Activated CD4-positive, alpha-beta T cell treated with anti-CD3 and anti-CD28 coated beads, Interleukin-2, amount 50 U/mL, for 24 hours (primary cell): ENCODE results near the gene SPESP1.
"Not testable (repeated sequence)": the region's sequence is repeated elsewhere in the genome, so short reads cannot be mapped to it uniquely, and the experiment has no call there.

Experiments
- DNase-seq, 2 donors: peaks; one replicate each; pipeline ENCODE4 v3.0.0-alpha.2; 2020; ENCODE audit warnings: low read depth in 1 of 2, low spot score in 1 of 2

SPESP1 gene

DNA sequence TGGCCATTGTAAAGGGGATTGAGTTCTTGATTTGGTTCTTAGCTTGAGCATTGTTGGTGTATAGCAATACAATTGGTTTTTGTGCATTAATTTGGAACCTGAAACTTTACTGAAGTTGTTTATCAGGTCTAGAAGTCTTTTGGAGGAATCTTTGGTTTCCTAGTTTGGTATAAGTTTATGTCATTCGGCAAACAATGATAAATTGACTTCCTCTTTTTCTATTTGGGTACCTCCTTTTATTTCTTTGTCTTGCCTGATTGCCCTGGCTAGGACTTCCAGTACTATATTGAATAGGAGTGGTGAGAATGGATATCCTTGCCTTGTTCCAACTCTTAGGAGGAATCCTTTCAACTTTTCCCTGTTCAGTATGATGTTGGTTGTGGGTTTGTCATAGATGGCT, 32.1 kb downstream of the SPESP1 start:
- DNase-seq, result no peak

DNA sequence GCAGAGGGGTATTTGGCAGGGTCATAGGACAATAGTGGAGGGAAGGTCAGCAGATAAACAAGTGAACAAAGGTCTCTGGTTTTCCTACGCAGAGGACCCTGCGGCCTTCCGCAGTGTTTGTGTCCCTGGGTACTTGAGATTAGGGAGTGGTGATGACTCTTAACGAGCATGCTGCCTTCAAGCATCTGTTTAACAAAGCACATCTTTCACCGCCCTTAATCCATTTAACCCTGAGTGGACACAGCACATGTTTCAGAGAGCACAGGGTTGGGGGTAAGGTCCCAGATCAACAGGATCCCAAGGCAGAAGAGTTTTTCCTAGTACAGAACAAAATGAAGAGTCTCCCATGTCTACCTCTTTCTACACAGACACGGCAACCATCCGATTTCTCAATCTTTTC, 33.4 kb downstream of the SPESP1 start:
- DNase-seq, result not testable (repeated sequence)

DNA sequence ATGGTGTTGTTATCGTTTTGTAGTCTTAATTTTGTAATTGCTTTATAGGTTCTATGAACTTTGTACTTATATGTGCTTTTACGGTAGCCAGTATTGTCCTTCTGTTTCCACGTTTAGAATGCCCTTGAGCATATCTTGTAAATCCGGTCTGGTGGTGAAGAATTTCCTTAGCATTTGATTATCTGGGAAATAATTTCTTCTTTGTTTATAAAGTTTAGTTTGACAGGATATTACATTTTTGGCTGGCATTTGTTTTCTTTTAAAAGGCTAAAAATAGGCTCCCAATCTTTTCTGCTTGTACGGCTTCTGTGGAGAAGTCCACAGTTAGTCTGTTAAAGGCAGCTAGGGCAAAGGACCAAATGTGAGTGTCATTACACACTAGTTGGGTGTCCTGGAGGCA, 36.7 kb downstream of the SPESP1 start:
- DNase-seq, result no peak

DNA sequence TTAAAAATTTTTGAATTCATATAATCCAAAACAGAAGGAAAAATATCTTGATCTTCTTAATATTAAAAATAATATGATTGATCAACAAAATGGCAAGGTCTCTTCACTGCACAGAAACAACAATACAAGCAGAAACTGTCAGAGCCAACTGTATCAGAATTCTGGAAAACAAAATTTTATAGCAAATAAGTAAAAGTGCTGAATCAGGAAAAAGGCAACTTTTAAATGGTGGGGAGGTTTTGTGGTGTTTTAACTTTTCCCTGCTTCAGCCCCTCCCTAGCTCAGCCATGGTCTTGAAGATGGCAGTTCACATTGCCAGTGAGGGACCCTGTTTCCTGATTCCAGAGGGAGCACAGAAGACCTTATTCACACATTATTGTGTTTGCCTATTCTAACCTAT, 37.6 kb downstream of the SPESP1 start:
- DNase-seq, result no peak

DNA sequence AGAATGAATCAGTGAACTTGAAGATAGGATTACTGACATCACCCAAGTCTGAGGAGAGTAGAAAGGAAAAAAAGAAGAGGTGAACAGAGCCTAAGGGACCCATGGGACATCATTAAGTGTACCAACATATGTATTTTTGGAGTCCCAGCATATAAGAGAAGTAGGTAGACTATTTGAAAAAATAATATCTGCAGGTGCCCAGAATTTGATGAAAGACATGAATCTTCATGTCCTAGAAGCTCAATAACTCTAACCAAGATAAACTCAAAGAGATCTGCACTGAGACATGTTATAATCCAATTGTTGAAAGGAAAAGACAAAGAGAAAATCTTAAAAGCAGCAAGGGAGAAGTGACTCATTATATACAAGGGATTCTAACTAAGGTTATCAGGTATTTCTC, 39.0 kb downstream of the SPESP1 start:
- DNase-seq, result no peak

DNA sequence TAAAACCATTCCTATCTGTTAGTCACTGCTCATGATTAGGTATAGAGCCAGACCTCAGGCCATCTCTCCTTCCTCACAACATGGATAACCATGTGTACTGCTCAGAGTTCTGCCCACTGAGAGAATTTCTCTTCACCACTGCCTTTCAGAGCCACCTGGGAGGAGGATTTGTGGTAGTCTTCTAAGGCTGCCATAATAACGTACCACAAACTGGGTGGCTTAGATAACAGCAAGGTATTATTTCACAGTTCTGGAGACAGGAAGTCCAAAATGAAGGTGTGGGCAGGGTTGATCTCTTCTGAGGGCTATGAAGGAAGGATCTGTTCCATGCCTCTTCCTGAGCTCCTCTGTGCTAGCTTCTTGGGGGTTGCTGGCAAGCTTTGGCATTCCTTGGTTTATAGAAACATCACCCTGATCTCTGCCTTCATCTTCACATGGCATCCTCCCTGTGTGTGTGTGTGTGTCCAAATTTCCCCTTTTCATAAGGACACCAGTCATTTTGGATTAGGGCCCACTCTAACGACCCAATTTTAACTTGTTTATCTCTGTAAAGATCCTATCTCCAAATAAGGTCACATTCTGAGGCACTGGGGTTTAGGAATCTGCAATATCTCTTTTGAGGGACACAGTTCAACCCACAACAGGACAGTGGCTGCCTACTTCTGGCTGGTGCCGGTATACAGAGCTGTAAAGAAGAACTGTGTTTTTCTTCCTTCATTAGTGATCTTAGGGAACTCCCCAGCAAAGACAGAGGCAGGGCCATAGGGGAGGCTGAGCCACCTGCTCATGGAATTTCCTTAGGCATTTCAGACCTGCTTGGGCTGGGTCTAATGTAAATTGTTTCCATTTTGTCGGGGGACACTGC, 42.1 kb downstream of the SPESP1 start:
- no peak for DNase-seq

DNA sequence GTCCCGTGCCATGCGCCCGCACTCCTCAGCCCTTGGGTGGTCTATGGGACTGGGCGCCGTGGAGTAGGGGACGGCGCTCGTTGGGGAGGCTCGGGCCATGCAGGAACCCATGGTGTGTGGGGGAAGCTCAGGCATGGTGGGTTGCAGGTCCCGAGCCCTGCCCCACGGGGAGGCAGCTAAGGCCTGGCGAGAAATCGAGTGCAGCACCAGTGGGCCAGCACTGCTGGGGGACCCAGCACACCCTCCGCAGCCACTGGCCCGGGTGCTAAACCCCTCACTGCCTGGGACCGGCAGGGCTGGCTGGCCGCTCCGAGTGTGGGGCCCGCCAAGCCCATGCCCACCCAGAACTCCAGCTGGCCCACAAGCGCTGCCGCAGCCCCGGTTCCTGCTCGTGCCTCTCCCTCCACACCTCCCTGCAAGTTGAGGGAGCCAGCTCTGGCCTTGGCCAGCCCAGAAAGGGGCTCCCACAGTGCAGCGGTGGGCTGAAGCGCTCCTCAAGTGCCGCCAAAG, 45.4 kb downstream of the SPESP1 start:
- not testable (repeated sequence) for DNase-seq

DNA sequence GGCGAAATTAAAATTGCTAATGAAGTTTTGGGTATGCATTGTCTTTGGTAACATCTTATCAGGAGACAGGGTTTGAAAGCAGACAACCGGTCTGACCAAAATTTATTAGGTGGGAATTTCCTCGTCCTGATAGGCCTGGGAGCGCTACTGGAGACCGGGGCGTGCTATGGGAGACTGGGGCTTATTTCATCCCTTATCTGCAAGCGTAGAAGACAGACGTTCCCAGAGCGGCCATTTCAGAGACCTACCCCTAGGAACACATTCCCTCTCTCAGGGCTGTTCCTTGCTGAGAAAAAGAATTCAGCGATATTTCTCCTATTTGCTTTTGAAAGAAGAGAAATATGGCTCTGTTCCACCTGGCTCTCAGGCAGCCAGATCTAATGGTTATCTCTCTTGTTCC, 47.1 kb downstream of the SPESP1 start:
- not testable (repeated sequence) for DNase-seq

DNA sequence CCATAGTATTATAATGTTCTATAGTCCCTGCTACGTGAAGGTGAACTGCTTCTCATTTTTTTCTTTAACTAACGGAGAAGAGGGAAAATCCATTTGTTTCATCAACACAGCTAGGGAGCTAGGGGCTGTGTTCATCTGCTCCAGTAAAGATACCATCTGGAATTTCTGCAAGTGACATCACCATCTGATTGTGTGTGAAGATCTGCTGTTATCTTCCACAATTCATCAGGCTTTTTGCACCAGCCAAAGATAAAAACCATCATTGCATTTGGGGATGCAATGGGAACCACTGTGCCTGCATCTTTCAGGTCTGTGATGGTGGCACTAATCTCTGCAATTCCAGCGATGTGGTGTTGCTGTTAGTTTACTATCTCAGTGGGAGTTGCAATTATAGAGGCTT, 48.7 kb downstream of the SPESP1 start:
- no peak for DNase-seq

DNA sequence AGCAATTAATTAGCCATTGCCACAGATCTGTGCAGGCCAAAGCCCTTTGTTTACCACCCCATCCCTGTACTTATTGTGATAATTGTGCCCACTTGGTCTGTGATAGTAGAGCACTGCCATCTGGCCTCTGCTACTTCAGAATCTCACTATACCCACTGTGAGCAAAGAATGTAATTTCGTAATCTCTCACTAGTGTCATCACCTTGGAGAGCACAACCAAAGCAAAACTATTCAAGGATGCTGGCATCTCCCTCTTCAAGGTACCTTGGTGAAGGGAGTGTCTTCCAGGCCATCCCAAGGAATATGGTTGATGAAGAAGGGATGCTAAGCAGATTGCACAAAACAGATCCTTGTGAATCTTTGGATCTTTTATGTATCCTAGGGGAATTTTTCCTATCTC, 49.5 kb downstream of the SPESP1 start:
- no peak for DNase-seq

DNA sequence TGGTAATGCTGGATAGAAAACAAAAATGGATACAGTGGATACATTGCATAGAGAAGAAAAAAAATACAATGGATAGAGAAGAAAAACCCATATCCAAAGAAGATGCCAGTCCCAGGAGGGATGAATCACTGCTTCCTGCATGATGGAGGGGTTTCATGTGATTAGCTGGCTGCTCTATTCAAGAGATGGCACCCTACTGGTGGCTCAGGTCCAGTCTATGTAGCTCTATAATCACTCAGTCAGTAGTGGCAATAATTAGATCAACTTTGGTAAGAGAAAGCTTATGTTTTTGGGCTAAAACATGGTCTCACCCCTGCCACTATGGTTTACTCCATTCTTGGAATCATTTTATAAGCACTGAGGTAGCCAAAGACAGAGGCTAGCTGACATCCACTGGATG, 50.5 kb downstream of the SPESP1 start:
- no peak for DNase-seq

DNA sequence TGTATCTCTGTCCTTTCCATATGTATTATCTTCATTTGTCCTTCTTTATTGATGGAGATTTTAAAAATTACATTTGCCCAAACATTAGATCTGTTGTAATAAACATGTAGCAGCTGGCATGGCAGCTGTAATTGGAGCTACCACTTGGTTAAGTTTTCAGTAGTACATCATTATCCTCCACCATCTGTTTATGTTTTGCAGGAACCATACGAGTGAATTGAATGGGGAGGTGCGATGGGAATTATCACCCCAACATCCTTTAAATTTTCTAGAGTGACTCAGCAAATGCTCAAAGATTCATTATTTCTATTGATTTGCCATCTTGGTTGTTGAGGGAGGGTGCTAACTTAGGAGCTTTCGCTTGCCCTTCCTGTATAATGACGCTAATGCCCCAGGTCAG, 51.6 kb downstream of the SPESP1 start:
- no peak for DNase-seq

DNA sequence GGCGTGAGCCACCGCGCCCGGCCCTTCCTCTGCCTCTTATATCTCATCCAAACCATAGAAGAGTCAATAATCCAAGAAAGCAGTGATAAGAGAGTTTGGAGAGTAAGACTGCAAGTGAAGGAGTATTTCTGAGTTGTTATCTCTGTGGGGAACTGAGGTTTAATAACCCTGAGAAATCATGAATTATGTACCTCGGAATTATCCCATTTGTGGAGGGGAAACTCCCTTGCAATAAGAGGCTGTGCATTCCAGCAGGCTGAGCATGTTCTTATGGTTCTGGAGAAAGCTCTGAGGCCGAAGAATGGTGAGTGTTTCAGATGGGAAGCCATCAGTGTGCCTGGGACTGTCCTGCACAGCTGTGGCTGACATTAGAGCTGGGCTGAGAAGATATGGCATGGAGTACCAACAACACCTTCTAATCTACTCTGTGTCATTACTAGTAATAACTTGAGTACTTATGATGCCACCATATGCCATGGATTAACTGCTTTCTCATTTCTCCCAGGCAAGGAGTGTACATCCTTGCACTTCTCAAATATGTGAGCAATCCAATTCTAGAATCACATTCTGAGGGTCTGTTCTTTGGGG, 52.7 kb downstream of the SPESP1 start:
- no peak for DNase-seq

DNA sequence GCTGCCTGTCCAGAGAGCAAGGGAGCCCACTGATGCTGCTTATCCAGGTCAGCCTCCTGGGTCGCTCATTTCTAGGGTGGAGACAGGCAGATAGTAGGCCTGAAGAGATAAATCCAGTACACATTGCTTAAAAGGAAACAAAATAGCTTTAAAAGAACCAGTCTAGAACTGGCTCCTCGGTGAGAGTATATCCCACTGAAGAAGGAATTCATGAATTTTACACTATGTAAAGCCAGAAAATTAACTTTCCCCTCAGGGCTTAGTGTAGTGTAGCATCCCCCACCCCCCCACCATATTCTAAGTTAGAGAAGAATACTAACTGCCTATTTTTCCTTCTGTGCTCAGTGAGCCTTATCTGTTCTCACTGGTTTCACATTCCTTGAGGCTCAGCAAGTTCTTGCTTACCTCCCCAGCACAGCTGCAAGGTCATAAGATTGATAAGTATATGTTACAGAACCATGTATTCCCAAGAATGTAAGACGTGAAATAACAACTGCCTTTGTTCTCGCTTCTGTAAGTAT, 53.7 kb downstream of the SPESP1 start:
- no peak for DNase-seq

DNA sequence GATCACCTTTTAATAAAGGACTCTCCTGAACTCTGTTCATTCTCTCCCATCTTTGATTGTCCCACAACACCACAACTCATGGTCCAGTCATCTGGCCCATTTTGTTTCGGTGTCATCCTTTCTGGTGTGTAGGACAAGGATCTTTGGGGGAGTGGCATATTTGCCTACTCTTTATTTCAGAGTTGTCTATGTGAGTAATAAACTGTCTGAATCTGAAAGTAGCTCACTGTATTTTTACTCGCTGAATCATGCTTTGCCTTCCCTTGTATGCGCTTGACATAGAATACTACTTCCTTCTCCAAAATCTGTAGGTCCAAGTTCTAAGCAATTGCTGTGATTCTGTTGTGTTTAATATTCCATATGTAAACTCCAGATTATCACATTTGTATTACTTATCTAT, 54.3 kb downstream of the SPESP1 start:
- no peak for DNase-seq

DNA sequence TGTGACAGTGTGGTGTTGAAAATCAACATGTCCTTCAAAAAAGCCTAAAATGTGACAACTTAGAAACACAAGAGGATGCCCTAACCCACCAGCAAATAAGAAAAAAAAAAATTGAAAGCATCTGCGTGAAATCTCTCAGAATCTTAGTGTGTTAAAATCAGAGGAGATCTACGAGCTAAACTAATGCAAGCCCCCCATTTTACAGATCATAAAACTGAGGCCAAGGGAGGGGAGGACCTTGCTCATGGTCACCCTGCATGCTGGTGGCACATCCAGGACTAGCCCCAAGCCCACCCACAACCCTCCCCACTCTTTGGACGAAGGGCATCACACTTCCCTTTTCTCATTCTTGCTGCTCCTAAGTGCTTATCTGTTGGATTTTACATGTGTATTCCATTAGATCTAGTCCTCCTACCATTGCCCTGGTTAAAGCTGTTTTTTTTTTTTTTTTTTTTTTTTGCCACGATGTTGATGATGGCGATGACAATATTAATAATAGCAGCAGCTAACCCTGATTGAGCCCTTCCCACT, 55.1 kb downstream of the SPESP1 start:
- DNase-seq, result no peak

DNA sequence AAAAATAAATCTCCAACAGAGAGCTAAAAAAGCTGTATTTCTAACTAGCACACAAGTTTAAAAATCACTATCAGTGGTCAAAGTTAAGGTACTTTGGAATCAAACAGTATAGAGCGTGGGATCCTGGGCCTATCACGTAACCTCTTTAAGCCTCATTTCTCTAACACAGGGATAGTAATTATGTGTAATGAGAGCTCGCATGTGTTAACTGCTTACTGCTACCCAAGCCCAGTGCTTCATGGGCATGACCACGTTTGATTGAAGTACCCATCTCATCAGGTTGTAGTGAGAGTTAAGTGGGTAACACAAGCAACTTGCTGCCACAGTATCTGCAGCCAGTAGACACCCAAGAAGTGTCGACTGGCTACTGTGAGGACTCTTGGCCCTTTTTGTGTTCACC, 56.0 kb downstream of the SPESP1 start:
- no peak for DNase-seq

DNA sequence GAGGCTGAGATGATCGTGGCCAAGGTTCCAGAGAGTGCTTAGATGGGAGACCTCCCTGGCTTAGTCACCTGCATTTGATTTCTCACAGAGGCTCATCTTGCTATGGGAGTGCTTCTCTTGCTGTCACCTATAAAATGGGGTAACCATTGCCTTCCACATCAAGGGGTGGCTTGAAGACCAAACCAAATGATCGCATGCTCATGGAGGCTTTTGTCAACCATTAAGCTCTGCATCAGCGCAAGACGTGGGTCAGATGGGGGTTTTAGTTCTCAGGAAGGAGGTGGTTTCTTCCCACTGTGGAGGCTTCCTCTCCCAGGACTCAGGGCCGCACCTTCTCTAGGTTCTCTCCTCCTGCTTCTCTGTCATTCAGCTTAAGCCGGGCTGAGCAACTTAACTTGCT, 56.8 kb downstream of the SPESP1 start:
- DNase-seq, result no peak

DNA sequence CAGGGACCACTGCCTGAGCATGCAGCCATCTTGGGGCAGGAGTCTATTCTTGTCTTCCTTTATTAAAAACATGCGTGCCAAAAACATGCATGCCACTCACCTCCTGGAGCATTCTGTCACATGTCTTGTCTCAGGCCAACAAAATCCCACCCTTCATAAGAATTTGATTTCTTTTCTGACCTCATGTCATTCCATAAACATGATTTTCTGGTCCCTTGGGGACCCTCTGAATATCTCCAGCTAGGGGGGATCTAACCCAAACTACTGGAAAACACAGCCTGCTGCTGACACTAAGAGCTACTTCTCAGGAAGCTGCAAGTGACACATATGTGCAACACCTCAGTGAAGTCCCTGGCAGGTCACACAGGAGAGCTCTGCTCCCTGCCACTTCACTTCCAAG, 57.4 kb downstream of the SPESP1 start:
- no peak for DNase-seq

DNA sequence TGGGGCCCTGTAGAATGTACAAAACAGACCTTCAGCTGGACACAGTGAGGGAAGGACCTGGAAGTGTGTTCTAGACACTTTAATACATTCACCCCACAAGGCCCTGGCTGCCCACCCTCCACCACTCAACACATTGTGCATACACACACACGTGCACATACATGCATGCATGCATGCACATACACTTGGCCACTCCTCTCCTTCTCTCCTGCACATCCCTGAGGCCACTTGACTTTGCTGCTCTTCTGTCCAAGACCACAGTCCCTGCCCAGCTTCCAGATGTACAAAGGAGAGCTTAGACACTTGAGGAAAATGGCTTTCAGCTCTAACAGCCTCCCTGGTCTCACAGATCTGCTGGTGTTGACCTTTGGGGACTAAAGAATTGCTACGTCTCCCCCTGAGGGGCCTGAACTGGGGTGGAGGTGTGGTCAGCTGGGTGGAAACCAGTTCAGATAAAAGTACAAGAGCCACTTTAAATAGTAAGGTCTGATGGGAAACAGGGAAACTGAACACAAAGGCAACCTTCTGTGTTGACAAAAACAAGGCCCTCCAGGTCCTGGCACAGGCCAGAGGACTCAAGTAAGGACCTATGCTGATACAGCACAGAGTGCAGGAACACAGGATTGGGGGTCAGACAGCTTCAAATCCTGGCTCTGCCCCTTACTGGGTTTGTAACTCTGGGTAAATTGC, 59.4 kb downstream of the SPESP1 start:
- DNase-seq, result no peak

DNA sequence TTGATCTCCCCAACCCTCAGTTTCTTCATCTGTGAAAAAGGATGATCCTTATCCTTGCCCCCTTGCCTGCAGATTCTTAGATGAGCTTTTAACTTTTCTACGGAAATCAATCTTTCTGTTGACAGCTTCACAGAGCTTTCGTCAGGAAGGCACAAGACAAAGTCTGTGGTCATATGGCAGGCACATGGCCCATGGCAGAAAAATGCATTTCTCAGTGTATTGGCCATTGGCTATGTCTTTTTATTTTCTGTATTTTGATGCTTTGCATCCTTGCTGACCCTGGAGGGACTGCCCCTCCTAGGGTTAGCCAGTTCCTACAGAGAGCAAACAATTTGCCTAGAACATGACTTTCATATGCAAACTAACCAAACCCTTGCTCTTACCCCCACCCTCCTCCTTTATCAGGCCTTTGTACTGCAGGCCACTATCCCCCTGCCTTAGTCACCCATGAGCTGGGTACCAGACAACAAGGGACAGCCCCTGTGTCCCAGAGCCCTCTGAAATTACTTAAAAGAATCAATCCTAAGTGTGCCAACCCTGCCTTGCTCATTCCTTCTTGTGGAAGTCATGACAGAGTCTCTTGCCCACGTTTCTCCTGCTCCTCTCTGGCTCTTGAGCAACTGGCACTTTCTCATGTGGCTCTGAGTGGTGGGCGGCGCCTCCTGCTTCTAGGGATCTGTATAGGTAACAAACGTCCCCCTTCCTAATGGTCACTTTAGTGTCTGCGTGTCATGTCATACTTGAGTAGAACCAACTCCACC, 60.1 kb downstream of the SPESP1 start:
- no peak for DNase-seq
